K562 (cell line): Measurements from ENCODE around the gene RALA. TPM values are rescaled to one million over a fixed set of nuclear protein-coding genes. Genes with fewer than 3 reads are reported as not detected.

ENCODE experiments used
- ARNT ChIP-seq, 2 experiments: fragments of 450-650 bp; IDR thresholded peaks; 2 replicates each; pipeline ENCODE4 v1.6.1; 2016; ENCODE audit warnings: mild to moderate bottlenecking in 1 of 2
- CCAR2 ChIP-seq: fragments of 200-400 bp; formaldehyde crosslinking; IDR thresholded peaks from 2 replicates; pipeline ENCODE4 v1.6.1; 2017; ENCODE audit warnings: mild to moderate bottlenecking, low read depth, low read length
- ERF ChIP-seq: fragments of 450-650 bp; formaldehyde crosslinking; IDR thresholded peaks from 2 replicates; pipeline ENCODE4 v1.4.0; 2020; ENCODE audit warnings: mild to moderate bottlenecking, mixed read lengths
- EWSR1 ChIP-seq: fragments of 450-650 bp; IDR thresholded peaks from 2 replicates; pipeline ENCODE4 v1.6.1; 2018; ENCODE audit warnings: borderline replicate concordance, mild to moderate bottlenecking, low read depth, moderate library complexity; ENCODE audit not compliant: partially characterized antibody
- HBP1 ChIP-seq: fragments of 450-650 bp; formaldehyde crosslinking; IDR thresholded peaks from 2 replicates; pipeline ENCODE4 v1.4.0; 2022; ENCODE audit warnings: missing genetic modification characterization
- HDAC3 ChIP-seq: fragments of 450-650 bp; IDR thresholded peaks from 2 replicates; pipeline ENCODE4 v1.6.1; 2018; ENCODE audit warnings: borderline replicate concordance, mild to moderate bottlenecking, moderate library complexity; ENCODE audit not compliant: partially characterized antibody
- HEY1 ChIP-seq: fragments of 250-450 bp; sonication (Bioruptor Pico); IDR thresholded peaks from 2 replicates; pipeline ENCODE4 v1.5.0; 2020; ENCODE audit warnings: mild to moderate bottlenecking, moderate library complexity, borderline replicate concordance
- HMGXB4 ChIP-seq: sonication (generic); formaldehyde crosslinking; IDR thresholded peaks from 2 replicates; pipeline ENCODE4 v1.8.1; 2023; ENCODE audit warnings: mild to moderate bottlenecking, missing genetic modification reagents
- NCOA6 ChIP-seq: fragments of 450-650 bp; IDR thresholded peaks from 2 replicates; pipeline ENCODE4 v1.6.1; 2017; ENCODE audit warnings: mild to moderate bottlenecking
- NFE2L1 ChIP-seq: fragments of 450-650 bp; IDR thresholded peaks from 2 replicates; pipeline ENCODE4 v1.6.1; 2016; ENCODE audit warnings: missing genetic modification characterization, low read depth, mild to moderate bottlenecking, missing compliant biosample characterization, moderate library complexity, borderline replicate concordance
- NUFIP1 ChIP-seq: fragments of 450-650 bp; IDR thresholded peaks from 2 replicates; pipeline ENCODE4 v1.6.1; 2018; ENCODE audit not compliant: partially characterized antibody
- RBM15 ChIP-seq: fragments of 200-400 bp; formaldehyde crosslinking; IDR thresholded peaks from 2 replicates; pipeline ENCODE4 v1.6.1; 2018; ENCODE audit warnings: mild to moderate bottlenecking, low read length, moderate library complexity; ENCODE audit not compliant: insufficient read depth
- RBM22 ChIP-seq: fragments of 200-400 bp; formaldehyde crosslinking; IDR thresholded peaks from 2 replicates; pipeline ENCODE4 v1.6.1; 2018; ENCODE audit warnings: low read length, low read depth; ENCODE audit not compliant: poor library complexity, severe bottlenecking
- SFPQ ChIP-seq: fragments of 200-400 bp; formaldehyde crosslinking; IDR thresholded peaks from 2 replicates; pipeline ENCODE4 v1.6.1; 2017; ENCODE audit warnings: mild to moderate bottlenecking, low read depth, low read length, moderate library complexity
- SIX5 ChIP-seq, 2 experiments: IDR thresholded peaks; 2 replicates each; pipeline ENCODE4 v1.6.1; 2011; ENCODE audit warnings: low read length in 2 of 2, borderline replicate concordance in 1 of 2, low read depth in 1 of 2, mild to moderate bottlenecking in 1 of 2, moderate library complexity in 1 of 2; ENCODE audit not compliant: insufficient read depth in 1 of 2
- SMARCA5 ChIP-seq: fragments of 450-650 bp; IDR thresholded peaks from 2 replicates; pipeline ENCODE4 v1.6.1; 2016
- ZEB2 ChIP-seq: fragments of 450-650 bp; IDR thresholded peaks from 2 replicates; pipeline ENCODE4 v1.6.1; 2016
- ZNF324 ChIP-seq: fragments of 250-450 bp; sonication (Bioruptor Pico); IDR thresholded peaks from 2 replicates; pipeline ENCODE4 v1.4.0; 2020; ENCODE audit warnings: mild to moderate bottlenecking
- ZNF512 ChIP-seq: IDR thresholded peaks from 2 replicates; pipeline ENCODE4 v1.6.1; 2016; ENCODE audit warnings: missing genetic modification characterization, missing compliant biosample characterization
- ZNF707 ChIP-seq: fragments of 250-450 bp; sonication (Bioruptor Pico); conservative IDR thresholded peaks from 2 replicates; pipeline ENCODE4 v1.8.0; 2022; ENCODE audit warnings: inconsistent platforms, mild to moderate bottlenecking, moderate library complexity
- polyA plus RNA-seq, 8 experiments: library from polyadenylated mRNA; depleted of rRNA in 4 of 8; stranded (reverse) in 5 of 8; unstranded in 3 of 8; fragments of >200 nt; fragmentation: Nextera tagmentation in 2 of 8; fragmentation: Illumina TruSeq in 1 of 8; extraction: Ambion mirVana in 2 of 8; extraction: Trizol in 1 of 8; gene quantifications; 2 replicates each; pipeline versions ENCODE4 v1.2.1 to v1.2.3, GENCODE V29; 2011 to 2014; ENCODE audit warnings: inconsistent platforms in 1 of 8, missing spikeins in 1 of 8
- total RNA-seq, 7 experiments: library from RNA; depleted of rRNA in 6 of 7; stranded (reverse); fragments of >200 nt in 6 of 7; fragmentation: Illumina TruSeq in 2 of 7; extraction: Trizol in 2 of 7; gene quantifications; 2 replicates each; pipeline versions ENCODE4 v1.2.1 to v1.2.3, GENCODE V29; 2011 to 2021; ENCODE audit warnings: low replicate concordance in 1 of 7

RALA gene
- total and polyA plus RNA-seq, 9 of the 15 experiments (the other 6 are each of a cell fraction or from before 2014, with no cell fraction given): 7.2 to 28.0 (median 25.7) TPM

GRCh38 chr7:39589323-39590111, 33.9 kb upstream of the RALA start (continued):
- TF ChIP-seq SFPQ (no peak), HMGXB4 (CRISPR knock-in tag) (no peak), ZNF324 (no peak), NUFIP1 (no peak), HDAC3 (peak; percentile 82), NCOA6 (0 out of 2 replicates have a peak, but pooled peaks have one; percentile 34), HEY1 (CRISPR knock-in tag) (no peak; the same call in 1 of the 2 replicates), SIX5 (IDR thresholded peaks at IDR 0.05; ENCODE audit: borderline replicate concordance in 1 of 2, insufficient read depth in 1 of 2, low read depth in 1 of 2, low read length in 2 of 2) (no peak), CCAR2 (no peak), ARNT (IDR thresholded peaks at IDR 0.05) (peak in 1 of 2 experiments; percentile 84; a peak in 2 of 4 replicates), ZEB2 (peak; percentile 70; the same call in 1 of the 2 replicates), ZNF707 (CRISPR knock-in tag) (no peak), RBM22 (no peak), ZNF512 (no peak), ERF (CRISPR knock-in tag) (no peak), EWSR1 (no peak), RBM15 (no peak), NFE2L1 (no peak), SMARCA5 (no peak), HBP1 (no peak)
